Activated CD8-positive, alpha-beta memory T cell treated with anti-CD3 and anti-CD28 coated beads for 4 hours (primary cell): ENCODE measurements around the gene AKAP14.
A peak's percentile ranks its signal among the peaks of the same experiment; 100 is the strongest.
"Not testable (repeated sequence)": the region's sequence is repeated elsewhere in the genome, so short reads cannot be mapped to it uniquely, and the experiment has no call there.

Experiments used
- DNase-seq, 2 donors: peaks; one replicate each; pipeline ENCODE4 v3.0.0-alpha.2; 2020; ENCODE audit warnings: low read depth in 2 of 2

AKAP14 gene

DNA sequence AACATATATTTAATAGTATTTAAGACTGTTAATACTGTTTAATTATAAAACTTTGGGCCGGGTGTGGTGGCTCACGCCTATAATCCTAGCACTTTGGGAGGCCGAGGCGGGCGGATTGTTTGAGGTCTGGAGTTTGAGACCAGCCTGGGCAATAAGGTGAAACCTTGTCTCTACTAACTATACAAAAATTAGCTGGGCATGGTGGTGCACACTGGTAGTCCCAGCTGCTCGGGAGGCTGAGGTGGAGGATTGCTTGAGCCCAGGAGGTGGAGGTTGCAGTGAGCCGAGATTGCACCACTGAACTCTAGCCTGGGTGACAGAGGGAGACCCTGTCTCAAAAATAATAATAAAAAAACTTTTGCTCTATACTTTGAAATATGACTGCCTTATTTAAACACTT is 26.7 kb downstream of the AKAP14 start:
- not testable (repeated sequence) for DNase-seq

DNA sequence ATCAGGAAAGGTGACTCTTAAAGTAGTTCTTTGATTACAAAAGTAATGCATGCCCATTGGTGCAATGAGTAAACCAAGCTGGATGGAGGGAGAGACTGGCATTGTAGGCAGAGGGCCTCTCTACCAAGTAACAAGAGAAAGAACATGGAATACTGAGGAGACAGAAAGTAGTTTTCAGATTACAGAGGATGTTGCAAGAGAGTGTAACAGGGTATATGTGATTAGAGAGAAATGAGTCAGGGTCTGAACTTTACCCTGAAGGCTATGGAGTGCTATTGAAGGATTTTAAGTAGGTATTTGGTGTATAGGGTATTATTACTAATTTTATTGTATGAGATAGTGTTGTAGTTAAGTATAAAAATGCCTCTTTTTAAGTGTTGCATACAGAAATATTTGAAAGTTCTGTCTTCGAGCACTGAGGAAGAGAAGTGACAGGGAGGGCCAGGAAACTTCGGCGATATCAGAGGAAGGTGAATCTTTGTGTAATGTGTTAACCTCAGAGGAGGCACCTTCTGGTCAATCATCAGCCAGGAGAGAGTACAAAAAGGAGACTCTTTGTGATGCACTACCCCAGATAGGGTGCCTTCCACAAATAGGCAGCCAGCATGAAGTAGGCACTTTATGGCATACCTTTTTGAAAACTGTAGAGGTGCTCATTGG is 39.7 kb downstream of the AKAP14 start:
- no peak for DNase-seq

- DNase-seq = no peak
Observed at GRCh38 chrX:119941336-119941735, 45.6 kb downstream of the AKAP14 start.

DNA sequence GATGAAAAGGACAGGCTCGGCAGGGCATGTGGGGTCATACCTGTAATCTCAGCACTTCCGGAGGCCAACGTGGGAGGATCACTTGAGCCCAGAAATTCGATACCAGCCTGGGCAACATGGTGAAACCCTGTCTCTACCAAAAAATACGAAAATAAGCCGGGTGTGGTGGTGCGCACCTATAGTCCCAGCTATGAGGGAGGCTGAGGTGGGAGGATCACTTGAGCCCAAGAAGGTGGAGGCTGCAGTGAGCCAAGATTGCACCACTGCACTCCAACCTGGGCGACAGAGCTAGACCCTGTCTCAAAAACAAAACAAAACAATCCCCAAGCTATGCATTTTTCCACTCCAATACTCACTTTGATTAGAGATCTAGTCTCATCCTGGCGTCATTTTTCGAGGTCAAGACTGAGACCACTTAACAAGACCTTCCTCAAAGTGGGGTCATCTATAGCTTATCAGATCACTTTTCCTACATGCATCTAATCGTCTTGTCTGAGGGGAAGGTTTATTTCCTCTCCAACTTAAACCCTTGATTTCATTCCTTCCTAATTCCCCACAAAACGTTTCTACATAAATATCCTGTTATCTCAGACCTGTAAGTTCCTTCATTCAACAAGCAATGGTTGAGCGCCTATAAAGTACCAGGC is 46.6 kb downstream of the AKAP14 start:
- DNase-seq = no peak

GRCh38 chrX:119942831-119943184 is 47.1 kb downstream of the AKAP14 start:
- no peak for DNase-seq

- peak; percentile 61 to 66 for DNase-seq
Observed at GRCh38 chrX:119943185-119943988, 47.7 kb downstream of the AKAP14 start, which contains the start of gene NKAP. TSS of gene NKAP (minus strand) at chrX:119943751. CDS start at chrX:119943605, 146 bp downstream.

DNA sequence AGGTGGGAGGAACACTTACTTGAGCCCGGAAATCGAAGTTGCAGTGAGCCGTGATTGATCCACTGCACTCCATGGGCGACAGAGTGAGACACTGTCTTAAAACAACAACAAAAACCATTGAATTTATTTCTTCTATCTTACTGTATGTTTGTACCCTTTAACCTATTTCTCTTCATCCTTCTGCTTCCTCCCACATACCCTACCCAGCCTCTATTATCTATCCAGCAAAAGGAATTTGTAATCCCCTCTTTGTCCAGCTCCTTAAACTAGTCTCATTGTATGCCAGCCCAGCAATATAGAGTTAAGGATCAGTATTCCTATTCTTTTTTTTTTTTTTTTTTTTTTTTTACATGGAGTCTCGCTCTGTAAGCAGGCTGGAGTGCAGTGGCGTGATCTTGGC is 49.8 kb downstream of the AKAP14 start:
- DNase-seq = no peak

DNA sequence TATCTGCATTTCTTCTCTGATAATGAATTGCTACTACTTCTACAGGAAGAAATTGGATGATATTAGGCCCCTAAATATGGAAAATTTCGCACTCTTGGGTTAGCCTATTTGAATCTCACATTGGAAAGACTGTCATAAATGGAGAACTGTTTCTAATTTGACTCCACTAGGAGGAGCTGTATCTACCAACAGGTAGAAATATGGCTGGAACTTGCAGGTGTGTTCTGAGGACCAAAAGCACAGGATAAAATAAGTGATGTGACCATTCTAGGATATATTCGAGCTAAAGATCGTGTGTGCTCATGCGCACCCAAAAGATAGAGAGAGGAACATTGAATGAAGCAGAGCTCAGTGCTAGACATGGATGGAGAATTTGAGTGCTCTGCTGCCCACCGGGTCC is 52.7 kb downstream of the AKAP14 start:
- no peak for DNase-seq

- no peak for DNase-seq
Observed at GRCh38 chrX:119954374-119954773, 58.7 kb downstream of the AKAP14 start.

- peak; percentile 7 to 14 for DNase-seq
Observed at GRCh38 chrX:119955807-119956570, 60.3 kb downstream of the AKAP14 start.

- no peak for DNase-seq
Observed at GRCh38 chrX:119960625-119961024, 64.9 kb downstream of the AKAP14 start.

GRCh38 chrX:119966837-119967236 is 71.1 kb downstream of the AKAP14 start:
- DNase-seq = not testable (repeated sequence)
